Vagina (tissue), 2 donors: ENCODE data around the gene OR8B12. TPM values are rescaled to one million over a fixed set of nuclear protein-coding genes. Genes with fewer than 3 reads are reported as not detected.

Source experiments
- DNase-seq, 2 donors: peaks; one replicate each; pipeline ENCODE4 v3.0.0-alpha.2; 2017; ENCODE audit errors: extremely low spot score in 2 of 2
- H3K27ac ChIP-seq: fragments of 200-600 bp; sonication (generic); one replicate; pipeline ENCODE4 v1.5.1; 2019
- H3K27me3 ChIP-seq: fragments of 200-600 bp; sonication (generic); one replicate; pipeline ENCODE4 v1.5.1; 2019
- H3K36me3 ChIP-seq, 2 donors: fragments of 200-600 bp; sonication (generic); one replicate each; pipeline ENCODE4 v1.5.1; 2017 to 2019
- H3K4me1 ChIP-seq: fragments of 200-600 bp; sonication (generic); one replicate; pipeline ENCODE4 v1.5.1; 2019
- H3K4me3 ChIP-seq, 2 donors: fragments of 200-600 bp; sonication (generic); 1 replicate in 1 of 2; 2 replicates in 1 of 2; pipeline ENCODE4 v1.5.1; 2016 to 2019
- H3K9me3 ChIP-seq: fragments of 200-600 bp; sonication (generic); one replicate; pipeline ENCODE4 v1.5.1; 2019
- CTCF ChIP-seq, 3 experiments: fragments of 450-650 bp in 2 of 3; fragments of 200-600 bp in 1 of 3; sonication (generic) in 1 of 3; IDR thresholded peaks; one replicate each; pipeline ENCODE4 v1.5.1; 2017 to 2019; ENCODE audit warnings: antibody characterized with exemption in 3 of 3, mild to moderate bottlenecking in 2 of 3, moderate library complexity in 2 of 3
- POLR2A ChIP-seq, 2 donors: fragments of 450-650 bp; IDR thresholded peaks; one replicate each; pipeline ENCODE4 v1.6.1; 2017; ENCODE audit warnings: antibody characterized with exemption in 2 of 2, mild to moderate bottlenecking in 2 of 2, moderate library complexity in 2 of 2
- POLR2AphosphoS5 ChIP-seq, 2 donors: sonication (generic); formaldehyde crosslinking; IDR thresholded peaks; one replicate each; pipeline ENCODE4 v1.9.0; 2017; ENCODE audit warnings: antibody characterized with exemption in 2 of 2, mild to moderate bottlenecking in 2 of 2, low read depth in 1 of 2; ENCODE audit not compliant: insufficient read depth in 1 of 2
- intact Hi-C: fragments of 100-400 bp; cut with DNase I; formaldehyde crosslinking; loops from one replicate; pipeline ENCODE4 v1.15.1; 2023
- total RNA-seq: library from RNA; depleted of rRNA; stranded (reverse); fragments of >200 nt; gene quantifications from one replicate; pipeline ENCODE4 v1.2.3, GENCODE V29; 2016

Gene OR8B12
- total RNA-seq, 1 donor from 2014 or later: not detected

GRCh38 chr11:124534051-124534450 lies 9.4 kb downstream of the OR8B12 start:
- no peak for DNase-seq
- H3K27ac ChIP-seq: no peak overlapping the region
- H3K9me3 ChIP-seq: no peaks in the 10 kb centered on the region
- H3K36me3 ChIP-seq: no peaks in the 10 kb centered on the region
- intact Hi-C loops: no loop called here
- H3K4me3 ChIP-seq: no peak overlapping the region
- H3K4me1 ChIP-seq: no peaks in the 10 kb centered on the region
- TF ChIP-seq POLR2AphosphoS5 (IDR thresholded peaks at IDR 0.05; ENCODE audit: insufficient read depth in 1 of 2, low read depth in 1 of 2) (no peak), POLR2A (IDR thresholded peaks at IDR 0.05) (no peak), CTCF (IDR thresholded peaks at IDR 0.05) (no peak)
- H3K27me3 ChIP-seq: no peaks in the 10 kb centered on the region

- Histone ChIP-seq H3K36me3 (no peaks in the 10 kb centered on the region), H3K27ac (no peak overlapping the region)
- intact Hi-C loops: no loop called here
Measured at GRCh38 chr11:124533626-124534025, 9.8 kb downstream of the OR8B12 start.

GRCh38 chr11:124520550-124520854 lies 23.0 kb downstream of the OR8B12 start:
- intact Hi-C loops: no loop called here
- no peak for DNase-seq
- no peaks in the 10 kb centered on the region for H3K27me3 ChIP-seq
- TF ChIP-seq POLR2AphosphoS5 (IDR thresholded peaks at IDR 0.05; ENCODE audit: insufficient read depth in 1 of 2, low read depth in 1 of 2) (no peak), POLR2A (IDR thresholded peaks at IDR 0.05) (no peak), CTCF (IDR thresholded peaks at IDR 0.05) (no peak)
- H3K9me3 ChIP-seq: no peaks in the 10 kb centered on the region
- H3K36me3 ChIP-seq: no peaks in the 10 kb centered on the region
- H3K4me3 ChIP-seq: no peak overlapping the region
- no peaks in the 10 kb centered on the region for H3K4me1 ChIP-seq
- no peak overlapping the region for H3K27ac ChIP-seq

More at GRCh38 chr11:124533626-124534025, 9.8 kb downstream of the OR8B12 start:
- H3K9me3 ChIP-seq: no peaks in the 10 kb centered on the region
- H3K27me3 ChIP-seq: no peaks in the 10 kb centered on the region
- no peaks in the 10 kb centered on the region for H3K4me1 ChIP-seq
- DNase-seq: no peak
- no peak for TF ChIP-seq CTCF (IDR thresholded peaks at IDR 0.05)
- TF ChIP-seq POLR2AphosphoS5 (IDR thresholded peaks at IDR 0.05; ENCODE audit: insufficient read depth in 1 of 2, low read depth in 1 of 2): no peak
- no peak for TF ChIP-seq POLR2A (IDR thresholded peaks at IDR 0.05)
- H3K4me3 ChIP-seq: no peak overlapping the region

- intact Hi-C loops: no loop called here
- Histone ChIP-seq H3K27ac (no peak overlapping the region), H3K4me1 (no peaks in the 10 kb centered on the region), H3K36me3 (no peaks in the 10 kb centered on the region), H3K4me3 (no peak overlapping the region), H3K9me3 (no peaks in the 10 kb centered on the region), H3K27me3 (no peaks in the 10 kb centered on the region)
- TF ChIP-seq CTCF (IDR thresholded peaks at IDR 0.05) (no peak), POLR2A (IDR thresholded peaks at IDR 0.05) (no peak), POLR2AphosphoS5 (IDR thresholded peaks at IDR 0.05; ENCODE audit: insufficient read depth in 1 of 2, low read depth in 1 of 2) (no peak)
- no peak for DNase-seq
Measured at GRCh38 chr11:124519850-124520549, 23.5 kb downstream of the OR8B12 start.

- Histone ChIP-seq H3K4me3 (no peak overlapping the region), H3K36me3 (no peaks in the 10 kb centered on the region), H3K27ac (no peak overlapping the region), H3K4me1 (no peaks in the 10 kb centered on the region), H3K27me3 (no peaks in the 10 kb centered on the region), H3K9me3 (no peaks in the 10 kb centered on the region)
- intact Hi-C loops: no loop called here
- DNase-seq: no peak
- TF ChIP-seq POLR2AphosphoS5 (IDR thresholded peaks at IDR 0.05; ENCODE audit: insufficient read depth in 1 of 2, low read depth in 1 of 2): no peak
- TF ChIP-seq CTCF (IDR thresholded peaks at IDR 0.05): no peak
- TF ChIP-seq POLR2A (IDR thresholded peaks at IDR 0.05): no peak
Measured at GRCh38 chr11:124518989-124519451, 24.4 kb downstream of the OR8B12 start.
